HG02970 (cell line): ENCODE data around the gene MSI2.

Experiments
- ATAC-seq: cut with Tn5 transposase; IDR thresholded peaks from one replicate; pipeline ENCODE4 v1.9.1; 2021; ENCODE audit warnings: mild to moderate bottlenecking, moderate library complexity, moderate number of reproducible peaks; ENCODE audit not compliant: unreplicated experiment, low FRiP score

The MSI2 gene

DNA sequence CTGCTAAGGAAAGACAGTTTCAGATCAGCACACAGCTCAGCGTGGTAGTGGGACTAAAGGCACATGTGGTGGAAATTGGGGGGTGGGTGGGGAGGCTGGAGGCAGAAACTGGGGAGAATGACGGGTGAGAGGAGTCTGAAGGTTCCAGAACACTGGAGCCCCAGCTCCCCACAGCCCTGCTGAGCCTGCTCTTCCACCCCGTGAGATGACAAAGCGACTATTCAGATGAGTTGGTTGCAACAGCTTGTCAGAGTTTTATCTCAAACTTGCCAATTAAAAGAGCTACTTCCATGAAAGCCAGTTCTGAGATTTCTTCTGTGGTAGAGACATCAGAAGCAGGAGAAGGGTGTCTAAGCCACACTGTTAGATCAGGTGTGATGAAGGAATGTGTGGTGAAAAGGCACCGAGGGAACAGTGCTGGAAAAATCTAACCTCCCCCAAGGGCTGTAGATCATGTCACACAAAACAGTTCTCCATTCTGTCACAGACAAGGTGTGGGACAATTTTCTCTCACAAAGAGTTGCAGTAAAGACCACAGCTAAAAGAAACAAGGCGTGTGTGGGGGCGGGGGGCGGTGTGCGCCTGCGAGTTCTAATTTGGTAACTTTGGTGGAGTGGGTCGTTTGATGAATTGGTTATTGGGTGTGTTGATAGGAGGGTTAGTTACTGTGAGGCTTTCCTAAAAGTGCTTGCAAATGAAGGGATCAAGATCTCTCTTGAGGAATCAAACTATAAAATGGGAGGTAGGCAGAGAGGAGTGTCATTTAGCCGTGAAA is 449.8 kb downstream of the MSI2 start:
- no peak for ATAC-seq

GRCh38 chr17:57706761-57707160 is 450.4 kb downstream of the MSI2 start:
- ATAC-seq, result no peak

DNA sequence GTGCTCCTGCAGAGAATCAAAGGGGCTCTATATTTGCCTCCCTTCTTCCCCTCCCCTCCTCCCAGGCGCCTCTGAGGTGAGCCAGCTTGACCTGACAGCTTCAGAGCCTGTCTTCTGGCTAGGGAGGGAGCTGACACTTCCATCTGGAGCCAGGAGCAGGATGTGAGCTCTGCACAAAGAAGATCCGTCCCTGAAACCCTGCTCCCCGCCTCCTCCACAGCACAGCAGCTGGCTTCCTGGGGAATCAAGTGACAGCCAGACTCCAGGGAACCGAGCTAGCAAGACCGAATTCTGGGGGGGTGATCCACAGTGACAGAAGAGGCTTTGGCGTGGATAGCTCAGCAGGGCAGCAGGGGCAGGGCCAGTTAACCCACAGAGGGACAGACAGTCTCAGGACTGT is 451.6 kb downstream of the MSI2 start:
- ATAC-seq, result no peak

- no peak for ATAC-seq
These were observed 452.1 kb downstream of the MSI2 start for GRCh38 chr17:57708410-57708809.

DNA sequence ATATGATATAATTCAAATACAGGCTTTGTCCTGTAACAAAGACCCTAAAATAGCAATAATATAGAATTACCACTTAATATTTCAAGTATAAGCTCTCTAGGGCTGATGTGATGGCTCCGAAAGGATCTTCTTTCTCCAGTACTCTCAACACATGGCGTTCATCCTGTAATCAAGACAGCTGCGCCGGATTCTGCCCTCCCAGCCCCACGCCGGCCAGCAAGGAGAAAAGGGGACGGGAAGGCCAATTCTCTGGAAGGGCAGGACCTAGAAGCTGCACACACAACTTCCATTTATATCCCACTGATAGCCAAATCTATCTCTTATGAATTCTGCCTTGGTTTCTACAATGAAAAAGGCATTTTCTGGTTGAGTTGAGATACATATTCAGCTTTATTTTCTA is 456.8 kb downstream of the MSI2 start:
- no peak for ATAC-seq

DNA sequence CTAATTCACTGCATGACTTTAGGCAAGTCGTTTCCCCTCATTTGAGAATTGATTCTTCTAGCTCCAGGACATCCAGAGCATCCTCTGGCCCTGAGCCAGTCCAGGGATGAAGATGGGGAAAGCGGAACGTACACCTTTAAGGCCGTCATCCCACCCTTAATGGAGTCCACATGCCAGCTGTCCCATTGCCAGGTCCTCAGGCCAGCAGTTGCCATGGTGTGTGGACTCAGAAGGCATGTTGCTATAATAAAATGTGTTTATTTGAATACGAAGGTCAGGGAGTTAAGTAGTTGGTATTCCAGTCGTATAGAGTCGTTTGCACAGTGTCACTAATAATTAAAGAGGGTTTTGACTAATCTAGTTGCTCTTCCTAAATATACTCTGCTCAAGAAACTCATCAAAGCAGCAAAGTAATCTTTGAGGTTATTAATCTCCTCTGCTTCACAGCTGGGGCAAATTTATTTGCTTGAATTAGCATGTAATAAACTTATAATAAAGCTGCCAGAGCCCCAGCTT is 458.4 kb downstream of the MSI2 start:
- no peak for ATAC-seq

- no peak for ATAC-seq
These were observed 459.7 kb downstream of the MSI2 start for GRCh38 chr17:57715981-57716380.

DNA sequence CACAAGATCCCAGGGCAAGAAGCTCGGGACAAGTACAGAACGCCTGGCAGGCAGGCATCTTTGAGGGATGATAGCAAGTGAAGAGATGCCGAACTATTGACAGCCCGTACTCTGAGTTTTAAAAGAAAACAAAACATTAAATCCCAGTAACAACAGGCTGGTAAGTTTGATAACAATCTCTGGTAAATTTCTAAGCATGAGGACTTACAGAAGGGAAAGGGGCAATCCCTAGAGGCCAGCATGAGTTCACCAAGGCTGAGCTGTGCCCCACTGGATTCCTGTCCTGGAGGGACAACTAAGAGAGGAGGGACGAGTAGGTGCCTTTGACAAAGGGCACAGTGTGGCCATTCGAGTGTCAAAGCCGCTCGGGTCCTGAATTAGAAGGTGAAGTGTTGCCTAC is 462.6 kb downstream of the MSI2 start:
- no peak for ATAC-seq

- ATAC-seq, result no peak
These were observed 464.2 kb downstream of the MSI2 start for GRCh38 chr17:57720386-57721035.

DNA sequence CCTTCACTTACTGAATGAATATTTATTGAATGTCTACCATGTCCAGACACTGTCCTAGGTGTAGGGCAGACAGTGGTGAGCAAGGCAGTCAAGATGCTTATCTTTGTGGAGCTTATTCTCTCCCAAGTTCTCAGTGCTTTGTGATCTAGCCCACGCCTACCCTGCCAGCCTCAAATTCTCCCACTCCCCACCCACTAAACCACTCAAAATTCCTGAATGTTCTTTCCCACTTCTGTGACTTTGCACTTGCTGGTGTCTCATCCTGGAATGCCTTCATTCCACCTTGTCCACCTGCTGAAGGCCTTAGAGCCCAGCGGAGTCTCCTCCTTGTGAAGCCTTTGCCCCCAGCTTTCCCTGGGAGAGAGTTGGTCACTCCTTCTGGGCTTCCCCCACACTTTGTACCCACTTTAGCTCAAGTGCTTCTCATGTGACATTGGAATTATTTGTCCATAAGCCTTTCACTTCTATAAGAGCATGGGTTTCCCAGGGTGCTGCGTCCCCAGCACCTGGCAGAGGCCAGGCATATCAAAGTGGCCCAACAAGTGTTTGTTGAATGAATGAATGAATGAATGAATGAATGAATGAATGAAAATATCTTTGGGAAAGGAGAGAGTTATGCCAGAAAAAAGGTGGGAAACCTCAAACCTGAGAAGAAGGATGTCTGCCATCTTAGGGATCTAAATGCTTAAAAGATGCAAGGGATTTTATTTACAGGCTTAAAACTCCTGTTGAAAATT is 465.8 kb downstream of the MSI2 start:
- ATAC-seq, result no peak

- no peak for ATAC-seq
These were observed 466.4 kb downstream of the MSI2 start for GRCh38 chr17:57722704-57723043.

DNA sequence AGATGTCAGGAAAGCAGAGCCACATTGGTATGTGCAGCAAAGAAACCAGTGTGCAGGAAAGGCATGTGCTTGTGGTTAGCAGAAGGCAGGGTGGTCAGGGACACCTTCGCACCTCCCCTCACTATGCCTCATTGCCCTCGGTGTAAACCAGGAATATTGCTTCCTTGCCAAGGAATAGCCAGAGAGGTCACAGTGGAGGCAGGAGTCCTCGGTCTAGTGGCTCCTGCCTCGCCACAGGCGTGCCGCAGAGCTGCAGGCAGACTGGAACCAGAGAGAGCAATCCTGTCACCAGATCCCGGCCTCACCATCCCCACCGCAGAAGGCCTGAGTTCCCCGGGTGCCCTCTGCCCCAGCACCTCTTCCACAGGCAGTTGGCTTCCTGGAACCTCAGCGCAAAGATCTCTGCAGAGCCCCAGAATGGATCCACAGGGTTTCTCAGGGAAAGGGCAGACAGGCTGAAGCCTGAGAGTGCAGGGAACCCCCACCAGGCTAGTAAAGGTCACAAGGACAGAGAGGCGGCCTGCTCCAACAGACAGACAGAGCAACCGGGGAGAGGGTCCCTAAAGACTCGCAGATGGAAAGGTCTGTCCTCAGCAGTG is 467.2 kb downstream of the MSI2 start:
- no peak for ATAC-seq

DNA sequence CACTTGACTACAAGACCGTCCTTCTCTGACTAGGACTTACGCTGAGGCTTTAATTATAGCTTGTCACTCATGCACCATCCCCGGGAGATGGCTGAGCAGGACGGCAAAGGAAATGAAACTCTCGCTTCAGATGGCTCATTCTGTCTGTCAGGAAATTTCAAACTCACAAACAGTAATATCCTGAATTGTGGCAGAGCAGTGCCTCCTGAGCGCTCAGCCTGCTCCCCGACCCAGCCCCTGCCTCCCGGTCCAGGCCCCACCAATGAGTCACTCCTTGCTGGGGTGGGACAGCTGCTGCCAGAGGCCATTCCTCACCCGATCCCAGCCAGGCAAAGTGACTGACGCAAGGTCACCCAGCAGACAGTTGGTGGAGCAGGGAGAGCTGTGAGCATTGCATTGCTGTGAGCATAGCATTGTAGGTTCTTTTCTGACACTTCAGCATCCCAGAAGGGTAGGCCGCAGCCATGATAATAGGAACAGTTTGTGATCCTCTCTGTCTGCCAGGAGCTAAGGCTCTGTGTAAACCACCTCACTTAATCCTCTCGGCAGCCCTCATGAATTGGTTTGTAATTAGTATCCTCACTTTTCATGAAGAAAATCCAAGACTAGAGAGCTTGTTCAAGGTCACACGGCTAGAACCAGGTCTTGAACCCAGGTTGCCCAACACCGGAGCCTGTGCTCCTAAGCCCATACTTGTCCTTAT is 467.9 kb downstream of the MSI2 start:
- ATAC-seq, result no peak

DNA sequence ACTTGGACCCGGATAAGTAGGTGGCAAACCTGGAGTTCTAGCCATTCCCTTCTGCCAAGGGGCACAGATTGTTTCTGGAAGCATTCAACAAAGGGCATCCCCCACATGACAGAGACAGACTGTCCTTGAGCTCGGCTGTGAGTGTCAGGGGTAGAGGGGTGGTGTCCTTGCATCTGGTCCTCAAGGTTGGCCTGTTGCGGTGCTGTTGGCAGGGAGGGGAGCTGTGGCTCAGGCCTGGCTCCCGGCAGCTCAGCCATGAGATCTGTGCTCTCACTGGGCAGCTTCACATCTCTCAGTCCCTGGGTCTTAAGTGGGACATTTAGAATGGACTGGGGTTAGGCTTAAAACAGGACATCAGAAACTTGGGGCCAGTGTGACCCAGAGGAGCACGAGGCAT is 468.4 kb downstream of the MSI2 start:
- ATAC-seq, result no peak

- no peak for ATAC-seq
These were observed 470.0 kb downstream of the MSI2 start for GRCh38 chr17:57726213-57726790.

GRCh38 chr17:57726838-57727237 is 470.5 kb downstream of the MSI2 start:
- no peak for ATAC-seq

GRCh38 chr17:57727630-57728175 is 471.4 kb downstream of the MSI2 start:
- ATAC-seq, result no peak

DNA sequence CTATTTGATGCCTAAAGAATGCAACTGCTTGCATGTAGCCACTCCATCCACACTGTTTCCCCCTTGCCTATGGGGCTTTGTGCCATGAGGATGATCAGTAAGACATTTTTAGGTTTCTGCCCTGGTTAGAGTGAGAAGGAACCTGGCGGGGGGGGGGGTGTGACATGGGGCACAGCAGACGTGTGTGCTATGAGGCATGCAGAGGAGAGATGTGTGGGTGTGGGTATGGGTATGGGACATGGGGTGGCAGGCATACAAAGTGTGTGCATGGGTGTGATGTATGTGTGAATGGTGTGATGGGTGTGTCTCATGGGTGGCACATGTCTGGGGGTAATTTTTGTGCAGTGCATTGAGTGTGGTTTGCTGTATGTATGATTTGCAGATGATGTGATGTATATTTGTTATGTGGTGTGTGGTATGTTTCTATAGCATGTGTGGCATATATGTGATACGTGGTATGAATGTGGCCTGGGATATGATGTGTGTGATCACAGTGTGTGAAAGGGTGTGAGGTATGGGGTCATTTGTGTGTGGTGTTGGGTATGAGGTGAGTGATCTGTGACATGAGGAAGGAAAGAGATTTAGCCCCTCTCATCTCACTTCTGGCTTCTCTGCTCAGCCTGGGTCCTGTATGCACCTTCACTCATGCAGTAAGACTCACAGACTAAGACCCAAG is 473.8 kb downstream of the MSI2 start:
- no peak for ATAC-seq

DNA sequence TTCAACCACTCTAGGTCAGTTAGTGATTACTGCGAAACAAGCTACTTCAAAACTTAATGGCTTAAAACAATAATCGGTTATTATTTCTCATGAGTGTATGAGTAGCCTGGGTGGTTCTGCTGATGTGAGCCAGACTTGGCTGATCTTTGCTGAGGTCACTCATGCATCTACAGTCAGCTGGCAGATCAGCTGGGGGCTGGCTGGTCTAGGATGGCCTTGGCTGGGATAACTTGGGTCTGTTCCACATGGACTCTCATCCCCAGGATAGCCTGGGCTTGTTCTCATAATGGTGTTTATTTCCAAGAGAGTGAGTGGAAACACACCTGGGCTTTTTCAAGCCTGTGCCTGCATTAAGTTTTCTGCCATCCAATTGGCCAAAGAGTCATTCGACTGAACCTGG is 475.7 kb downstream of the MSI2 start:
- no peak for ATAC-seq
